GM21360 (cell line): ENCODE data around the gene MAMDC2.
A peak's percentile ranks its signal among the peaks of the same experiment; 100 is the strongest.
"Not testable (repeated sequence)": the region's sequence is repeated elsewhere in the genome, so short reads cannot be mapped to it uniquely, and the experiment has no call there.

Experiments
- ATAC-seq: cut with Tn5 transposase; IDR thresholded peaks from one replicate; pipeline ENCODE4 v1.9.1; 2021; ENCODE audit warnings: mild to moderate bottlenecking, moderate library complexity; ENCODE audit not compliant: unreplicated experiment

Gene MAMDC2

DNA sequence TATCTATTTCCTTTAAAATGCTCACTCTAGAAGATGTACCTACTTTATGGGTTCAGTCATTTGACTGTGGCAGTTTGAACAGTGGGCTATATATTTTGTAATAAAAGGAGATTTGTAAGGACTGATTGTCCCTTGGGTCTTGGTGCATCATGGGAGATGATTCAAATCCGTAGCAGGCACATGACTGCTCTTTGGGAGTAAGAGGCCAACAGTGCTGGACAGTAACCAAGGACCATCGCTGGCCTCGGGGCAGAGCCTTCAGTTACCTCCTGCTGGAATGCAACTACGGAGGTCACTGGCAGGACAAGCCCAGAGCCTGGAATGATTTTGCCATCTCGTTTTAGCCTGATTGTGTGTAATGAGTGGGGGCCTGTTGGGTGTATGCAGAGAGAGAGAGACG lies 7.0 kb upstream of the MAMDC2 start:
- ATAC-seq = no peak

DNA sequence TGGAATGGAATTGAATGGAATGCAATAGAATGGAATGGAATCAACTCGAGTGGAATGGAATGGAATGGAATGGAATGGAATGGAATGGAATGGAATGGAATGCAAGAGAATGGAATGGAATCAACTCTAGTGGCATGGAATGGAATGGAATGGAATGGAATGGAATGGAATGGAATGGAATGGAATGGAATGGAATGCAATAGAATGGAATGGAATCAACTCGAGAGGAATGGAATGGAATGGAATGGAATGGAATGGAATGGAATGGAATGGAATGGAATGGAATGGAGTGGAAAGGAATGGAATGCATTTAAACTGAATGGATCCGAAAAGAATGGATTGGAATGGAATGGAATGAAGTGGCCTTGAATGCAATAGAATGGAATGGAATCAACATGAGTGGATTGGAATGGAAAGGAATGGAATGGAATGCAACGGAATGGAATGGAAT lies 5.5 kb upstream of the MAMDC2 start:
- ATAC-seq = not testable (repeated sequence)

DNA sequence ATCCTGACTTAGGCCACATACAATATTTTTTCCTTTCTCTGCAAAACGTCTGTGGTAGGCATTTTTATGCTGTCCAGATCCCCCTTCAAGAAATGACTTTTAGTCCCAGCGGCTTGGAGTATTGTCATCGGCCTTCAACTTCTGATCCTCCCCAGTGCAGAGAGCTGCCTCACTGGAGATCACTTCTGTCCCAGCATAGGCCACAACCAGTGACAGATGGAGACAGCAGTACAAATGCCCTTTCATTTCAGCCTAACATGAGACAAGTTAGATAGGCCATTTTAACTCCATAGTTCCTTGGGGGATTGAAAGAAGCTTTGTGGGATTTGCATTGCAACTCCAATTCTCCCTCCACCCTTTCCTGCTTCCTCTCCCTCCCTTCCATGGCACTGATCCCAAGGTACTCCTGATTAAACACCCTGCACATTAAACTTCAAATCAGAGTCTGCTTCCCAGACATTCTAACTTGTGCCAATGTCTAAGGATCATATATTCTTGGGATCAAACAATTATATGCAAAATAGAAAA lies 3.2 kb upstream of the MAMDC2 start:
- no peak for ATAC-seq

DNA sequence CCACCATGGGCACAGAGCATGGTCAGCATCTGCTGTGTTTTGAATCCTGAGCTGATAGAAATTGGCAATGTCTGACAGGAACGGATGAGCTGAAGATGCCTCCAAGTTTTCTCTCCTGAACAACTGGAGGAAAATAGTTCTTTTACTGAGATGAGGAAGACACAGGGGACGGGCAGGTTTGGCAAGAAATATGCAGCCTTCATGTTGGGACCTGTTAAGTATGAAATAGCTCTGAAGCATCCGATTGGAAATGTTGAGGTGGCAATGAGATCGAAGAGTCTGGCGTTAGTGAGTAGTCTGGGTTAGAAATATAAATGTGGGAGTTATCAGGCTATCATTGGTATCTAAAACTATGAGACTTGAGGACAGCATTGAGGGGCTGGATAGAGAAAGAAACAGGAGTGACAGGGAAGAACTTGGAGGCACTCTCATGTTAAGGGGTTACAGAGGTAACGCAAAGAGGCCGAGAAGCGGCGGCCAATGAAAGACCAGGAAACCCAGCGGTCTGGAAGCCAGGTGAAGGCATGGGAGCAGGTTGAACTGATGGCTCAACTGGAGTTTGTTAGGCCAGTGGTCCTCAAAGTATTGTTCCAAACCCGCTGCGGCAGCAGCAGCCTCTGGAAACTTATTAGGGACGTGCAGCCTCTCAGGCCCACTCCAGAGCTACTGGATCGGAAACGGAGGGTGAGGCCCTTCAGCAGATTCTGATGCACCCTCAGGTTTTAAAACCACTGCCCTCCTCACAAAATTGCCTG lies 1.0 kb upstream of the MAMDC2 start:
- ATAC-seq = no peak

DNA sequence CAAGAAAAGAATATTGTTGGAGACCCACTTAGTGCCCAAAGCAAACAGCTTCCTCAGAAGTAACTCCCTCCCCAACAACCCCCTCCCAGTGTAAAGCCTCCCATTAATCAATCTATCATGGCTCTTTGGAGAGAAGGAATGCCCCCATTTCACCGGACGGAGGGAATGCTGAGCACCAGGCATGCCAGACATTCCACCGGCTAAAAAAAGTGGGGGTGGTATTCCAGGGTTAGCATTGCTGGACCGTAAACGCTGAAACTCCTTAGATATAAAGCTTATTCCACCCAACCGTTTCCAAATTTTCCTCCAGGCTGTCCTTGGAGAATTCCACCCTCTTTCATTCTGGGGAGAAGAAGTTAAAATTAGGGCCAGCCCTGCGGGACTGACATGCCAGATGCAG lies 363 bp upstream of the MAMDC2 start:
- ATAC-seq = no peak

DNA sequence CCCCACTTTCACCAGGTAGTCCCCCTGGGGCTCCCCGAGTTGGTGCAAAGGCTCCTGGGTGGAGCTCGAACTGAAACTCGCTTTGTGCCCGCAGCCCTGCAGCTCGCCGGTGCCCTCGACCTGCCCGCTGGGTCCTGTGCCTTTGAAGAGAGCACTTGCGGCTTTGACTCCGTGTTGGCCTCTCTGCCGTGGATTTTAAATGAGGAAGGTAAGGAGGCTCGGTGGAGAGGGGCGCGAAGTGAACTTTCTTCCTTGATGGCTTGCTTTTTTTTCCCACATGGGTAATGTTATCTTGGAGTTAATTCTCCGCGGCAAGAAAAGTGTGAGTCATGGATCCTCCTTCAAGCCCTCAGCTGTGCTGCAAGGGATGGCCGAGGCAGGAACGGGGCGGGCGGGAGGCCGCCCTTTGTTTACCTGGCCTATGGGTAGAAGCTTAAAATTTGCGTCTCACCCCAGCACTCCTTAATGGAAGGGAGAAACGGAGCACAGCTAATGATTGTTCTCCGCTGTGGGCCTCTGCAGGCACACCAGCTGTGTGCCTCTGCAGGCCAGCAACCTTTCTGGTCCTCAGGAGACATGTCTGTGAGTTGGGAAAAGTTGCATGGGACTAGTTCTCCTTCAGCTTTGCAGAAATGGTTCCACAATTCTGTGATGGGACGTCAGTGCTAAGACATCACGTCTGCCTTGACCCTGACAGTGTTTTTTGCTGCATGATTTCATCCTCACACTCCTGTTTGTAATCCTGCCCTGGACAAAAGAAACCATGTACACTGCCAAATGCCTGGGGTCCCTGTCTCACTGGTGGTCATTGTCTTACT lies 1.1 kb downstream of the MAMDC2 start:
- no peak for ATAC-seq

DNA sequence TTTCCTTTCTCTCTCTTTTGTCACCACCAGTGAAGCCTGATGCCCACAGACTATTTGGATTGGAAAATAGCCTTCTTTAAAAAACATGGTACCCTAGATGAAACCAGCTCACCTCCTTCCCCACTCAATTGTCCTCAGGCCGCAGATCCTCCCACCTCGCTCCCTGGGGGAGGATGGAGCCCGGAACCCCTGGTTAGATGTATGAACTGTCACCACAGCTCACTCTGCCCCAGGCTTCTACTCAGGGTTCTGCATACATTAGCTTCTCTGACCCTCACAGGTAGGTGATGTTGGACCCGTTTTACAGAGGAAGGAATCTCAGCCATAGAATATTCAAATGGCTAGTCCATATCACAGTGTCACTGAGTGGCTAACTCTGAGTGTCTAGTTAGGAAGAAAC lies 1.8 kb downstream of the MAMDC2 start:
- ATAC-seq = no peak

DNA sequence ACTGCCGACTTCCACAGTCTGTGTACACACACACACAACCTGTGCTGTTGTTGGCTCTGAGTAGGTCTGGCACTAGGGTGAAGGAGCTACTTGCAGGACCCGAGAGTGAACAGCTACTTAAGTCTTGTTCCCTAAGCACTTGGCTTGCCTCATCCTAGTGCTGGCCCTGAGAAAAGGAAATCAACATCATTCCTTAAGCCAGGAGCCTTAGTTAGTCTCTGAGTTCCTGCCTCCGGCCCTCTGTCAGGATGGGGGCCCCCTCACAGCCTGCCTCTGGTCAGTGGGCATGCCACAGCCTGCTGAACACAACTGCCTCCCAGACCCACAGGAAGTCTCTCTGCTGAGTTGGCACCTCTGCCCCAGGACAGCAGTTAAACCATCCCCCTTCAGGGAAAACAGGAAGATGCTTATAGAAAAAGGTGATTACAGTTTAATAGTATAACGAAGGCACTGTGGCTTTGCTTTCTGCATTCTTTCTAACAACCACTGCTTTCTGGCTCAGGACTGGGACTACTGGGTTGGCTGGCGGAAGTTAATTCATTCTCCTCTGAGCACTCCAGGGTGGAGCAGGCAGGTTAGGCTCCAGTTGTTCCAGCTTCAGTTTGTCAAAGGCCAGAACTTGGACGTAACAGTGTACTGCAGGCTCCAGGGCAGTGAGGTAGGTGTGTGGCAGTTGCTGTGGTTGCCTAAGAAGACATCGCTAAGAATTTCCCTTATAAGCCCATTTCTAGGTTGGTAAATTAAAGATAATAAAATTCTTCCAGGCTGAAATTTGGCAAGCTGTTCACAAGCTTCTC lies 2.8 kb downstream of the MAMDC2 start:
- ATAC-seq = no peak

DNA sequence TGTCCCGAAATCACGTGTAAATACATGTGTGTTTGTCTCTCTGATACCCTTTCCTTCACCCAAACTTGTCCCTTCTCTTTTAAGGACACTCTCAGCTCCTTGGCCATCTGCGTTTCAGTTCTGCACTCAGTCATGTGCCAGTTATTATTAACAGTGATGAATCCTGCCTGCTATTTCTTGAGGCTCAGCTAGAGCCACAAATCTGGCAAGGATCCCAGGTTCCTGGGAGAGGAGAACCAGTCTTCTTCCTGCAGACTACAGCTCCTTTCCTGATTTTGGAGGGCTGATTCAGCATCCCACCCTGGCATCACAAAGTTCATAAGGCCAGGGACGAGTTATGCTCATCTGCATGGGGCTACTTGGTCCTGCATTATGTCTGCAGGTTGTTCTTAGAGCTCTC lies 5.6 kb downstream of the MAMDC2 start:
- ATAC-seq = no peak

DNA sequence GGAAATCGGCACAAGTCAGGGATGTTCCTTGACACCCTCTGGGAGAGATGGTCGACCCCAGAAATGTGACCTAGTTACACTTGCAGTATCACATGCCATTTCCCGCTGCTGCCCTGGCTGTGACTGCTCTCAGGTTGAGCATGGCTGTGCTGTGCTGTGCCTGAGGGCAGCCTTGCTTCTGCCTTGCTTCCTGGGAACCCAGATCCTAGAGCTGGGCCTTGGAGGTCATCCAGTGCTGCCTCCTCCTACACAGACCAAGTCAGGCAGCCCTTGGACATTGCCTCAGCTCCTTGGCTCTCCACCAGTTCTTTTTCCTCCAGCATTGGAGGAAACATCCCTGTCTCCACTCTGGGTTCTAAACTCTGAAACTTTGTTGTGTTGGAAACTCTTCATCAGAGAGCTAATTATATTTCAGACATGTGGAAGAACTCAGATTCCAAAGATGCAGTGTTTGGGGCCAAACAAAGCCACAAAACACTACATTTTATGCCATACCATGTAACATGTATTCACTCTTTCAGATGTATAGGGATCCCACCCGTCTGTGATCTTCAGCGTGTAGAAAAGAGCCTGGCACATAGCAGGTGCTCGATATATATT lies 6.1 kb downstream of the MAMDC2 start:
- no peak for ATAC-seq

DNA sequence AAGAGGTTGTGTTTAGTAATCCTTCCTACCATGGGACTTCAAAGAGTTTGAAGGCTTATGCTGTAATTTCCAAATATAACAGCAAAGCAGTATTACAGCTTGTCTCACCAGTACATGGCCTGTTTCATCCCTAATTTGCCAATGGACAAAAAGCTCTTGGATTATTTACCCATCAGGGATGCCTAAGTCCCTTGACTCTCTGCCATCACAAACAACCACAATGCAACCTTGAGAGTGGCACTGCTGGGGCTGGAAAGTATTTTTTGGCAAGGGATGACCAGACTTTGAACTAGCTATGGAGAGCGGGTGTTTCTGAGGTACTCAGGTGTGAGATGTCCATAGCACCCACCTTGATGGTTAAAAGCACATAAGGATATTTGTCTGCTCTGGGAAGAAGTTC lies 9.1 kb downstream of the MAMDC2 start:
- ATAC-seq = no peak

DNA sequence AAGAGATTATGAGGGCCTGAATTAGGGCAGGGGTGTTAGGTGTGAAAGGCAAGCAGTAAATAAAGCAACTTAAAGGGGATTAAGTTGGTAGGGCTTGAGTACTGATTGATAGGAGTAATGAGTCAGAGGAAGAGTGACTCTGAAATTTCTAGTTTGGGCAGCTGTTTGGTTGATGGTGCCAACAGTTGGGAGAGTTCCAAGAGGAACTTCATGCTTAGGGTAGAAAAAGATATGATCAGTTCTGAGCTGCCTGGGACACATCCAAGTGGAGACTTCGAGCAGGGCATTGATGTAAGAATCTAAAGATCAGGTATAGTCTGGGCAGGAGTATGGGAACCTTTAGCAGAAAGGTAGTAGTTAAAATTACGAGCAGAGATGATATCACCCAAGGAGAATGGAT lies 10.2 kb downstream of the MAMDC2 start:
- no peak for ATAC-seq

DNA sequence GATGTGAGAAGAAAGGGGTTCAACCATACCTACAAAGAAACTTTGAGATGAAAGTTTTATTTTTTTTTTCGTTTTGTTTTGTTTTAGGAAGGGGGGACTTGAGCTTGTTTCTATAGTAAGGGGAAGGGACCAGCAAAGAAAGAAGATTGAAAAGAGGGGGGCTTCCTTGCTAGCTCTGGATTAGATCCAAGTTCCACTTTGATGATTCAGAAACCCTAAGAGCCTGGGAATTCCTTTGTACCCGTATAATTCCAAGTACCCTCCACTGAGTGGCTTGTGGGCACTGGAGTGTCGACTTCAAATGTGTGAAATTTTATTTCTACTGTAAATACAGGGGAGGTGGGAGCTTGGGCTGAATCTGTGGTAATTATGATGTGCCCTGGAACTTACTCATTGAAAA lies 10.9 kb downstream of the MAMDC2 start:
- no peak for ATAC-seq

DNA sequence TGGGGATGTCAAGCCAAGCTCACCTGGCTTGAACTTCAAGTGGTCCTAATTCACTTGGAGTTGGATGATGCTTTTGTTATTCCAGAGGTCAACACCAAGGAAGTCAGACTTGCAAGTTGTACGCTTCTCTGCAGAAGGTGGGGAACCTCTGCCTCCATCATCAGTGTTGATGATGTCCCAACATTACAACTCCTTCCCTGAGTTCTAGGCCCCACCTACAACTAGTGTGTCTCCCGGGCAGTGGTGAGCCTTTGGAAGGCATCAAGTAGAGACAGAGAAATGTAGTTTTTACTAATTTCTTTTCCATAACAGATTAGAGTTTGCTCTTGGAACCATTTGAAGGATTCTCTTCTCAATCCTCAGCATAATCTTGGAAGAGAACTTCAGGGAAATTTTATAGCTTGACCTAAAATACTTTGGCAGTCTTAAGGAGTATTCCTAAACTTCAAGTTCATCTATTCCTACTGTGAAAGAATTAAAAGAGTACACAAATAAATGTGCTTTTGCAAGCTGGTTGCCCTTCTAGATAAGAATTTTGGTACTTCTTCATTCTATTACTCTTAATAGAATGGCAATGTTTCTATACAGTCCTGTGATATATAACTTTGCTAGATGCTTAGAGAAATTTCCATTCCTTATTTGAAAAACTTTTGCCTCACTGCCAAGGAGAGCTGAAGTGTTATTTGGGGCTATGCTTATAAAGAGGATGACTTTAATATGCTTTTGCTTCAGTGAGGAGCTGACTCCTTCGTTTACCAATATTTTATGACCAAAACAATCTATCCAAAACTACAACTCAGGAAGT lies 12.0 kb downstream of the MAMDC2 start:
- no peak for ATAC-seq

DNA sequence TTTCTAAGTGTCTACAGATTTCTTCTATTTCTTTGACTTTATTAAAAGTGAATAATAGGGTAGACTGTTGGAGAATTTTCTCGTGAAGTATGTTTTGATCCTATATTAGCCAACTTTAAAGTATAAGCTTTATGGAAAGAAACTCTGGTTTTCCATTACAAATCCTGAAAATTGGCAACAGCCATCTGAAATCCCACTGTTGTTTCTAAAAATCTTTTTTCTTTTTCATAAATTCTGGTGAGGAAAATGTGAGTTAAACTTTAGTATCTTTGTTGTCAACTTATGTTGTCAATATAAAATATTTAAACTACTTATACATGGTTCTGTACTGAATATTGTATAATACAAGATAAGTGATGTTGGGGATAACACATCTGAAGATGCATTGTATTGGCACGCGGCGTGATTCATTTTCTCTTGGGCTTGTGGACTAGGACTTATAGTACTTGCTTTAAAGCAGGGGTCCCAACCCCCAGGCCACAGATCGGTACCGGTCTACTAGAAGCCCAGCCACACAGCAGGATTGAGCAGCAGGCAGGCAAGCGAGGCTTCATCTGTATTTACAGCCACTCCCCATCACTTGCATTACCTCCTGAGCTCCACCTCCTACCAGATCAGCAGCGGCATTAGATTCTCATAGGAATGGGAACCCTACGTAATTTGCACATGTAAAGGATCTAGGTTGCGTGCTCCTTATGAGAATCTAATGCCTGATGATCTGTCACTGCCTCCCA lies 12.7 kb downstream of the MAMDC2 start:
- ATAC-seq = no peak

DNA sequence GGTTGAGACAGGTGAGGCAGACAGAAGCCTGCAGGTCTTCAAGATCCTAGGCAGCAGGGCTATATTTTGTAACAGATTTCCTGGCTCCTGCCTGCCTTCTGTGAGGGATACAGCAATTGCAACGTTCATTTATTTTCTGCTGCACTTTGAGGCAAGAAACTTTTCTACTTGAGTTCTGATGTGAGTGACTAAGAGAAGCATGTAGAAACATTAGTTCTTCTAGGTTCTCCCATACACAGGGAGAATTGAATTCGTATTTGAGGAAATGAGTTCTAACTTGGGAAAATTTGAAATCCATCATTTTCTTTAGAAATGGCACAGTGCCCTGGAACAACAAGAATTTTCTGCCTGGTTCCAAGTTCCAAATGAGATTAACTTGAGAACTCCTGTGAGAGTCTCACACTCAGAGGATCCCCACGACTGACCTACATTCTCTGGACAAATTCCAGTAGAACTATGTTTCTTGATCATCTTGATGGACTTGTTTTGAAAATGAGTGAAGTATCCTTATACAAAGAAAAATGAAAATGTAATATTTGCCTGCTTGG lies 15.0 kb downstream of the MAMDC2 start:
- ATAC-seq = no peak

DNA sequence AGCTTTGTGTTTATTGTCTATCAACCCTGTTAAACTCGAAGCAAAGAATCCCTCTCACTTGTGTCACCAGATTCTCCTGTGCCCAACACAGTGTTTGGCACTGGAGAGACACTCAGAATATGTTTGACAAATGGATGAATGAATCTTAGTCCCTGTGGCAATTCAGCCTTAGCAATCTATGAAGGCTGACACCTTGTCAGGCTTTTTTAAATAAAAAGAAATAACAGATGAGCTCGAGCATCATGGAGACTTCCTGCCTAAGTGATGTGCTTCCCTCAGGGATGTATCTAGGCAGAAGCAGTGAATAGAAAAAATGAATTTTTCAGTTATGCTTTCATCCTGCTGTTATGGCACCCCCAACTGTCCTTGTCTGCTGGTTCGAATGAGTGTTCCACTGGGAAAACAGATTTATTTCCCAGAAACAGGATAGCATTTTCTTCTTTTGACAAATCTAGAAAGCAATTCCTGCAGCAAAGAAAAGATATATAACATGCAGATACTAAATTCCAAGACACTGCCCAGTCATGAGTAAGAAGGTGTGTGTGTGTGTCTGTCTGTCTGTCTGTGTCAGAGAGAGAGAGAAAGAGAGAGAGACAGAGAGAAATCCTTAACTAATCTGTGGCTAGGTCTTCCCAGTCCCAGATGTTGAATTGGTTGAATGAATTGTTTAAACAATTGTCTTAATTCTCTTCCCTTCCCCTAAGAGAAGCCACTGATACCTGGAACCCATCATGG lies 16.7 kb downstream of the MAMDC2 start:
- ATAC-seq = no peak

DNA sequence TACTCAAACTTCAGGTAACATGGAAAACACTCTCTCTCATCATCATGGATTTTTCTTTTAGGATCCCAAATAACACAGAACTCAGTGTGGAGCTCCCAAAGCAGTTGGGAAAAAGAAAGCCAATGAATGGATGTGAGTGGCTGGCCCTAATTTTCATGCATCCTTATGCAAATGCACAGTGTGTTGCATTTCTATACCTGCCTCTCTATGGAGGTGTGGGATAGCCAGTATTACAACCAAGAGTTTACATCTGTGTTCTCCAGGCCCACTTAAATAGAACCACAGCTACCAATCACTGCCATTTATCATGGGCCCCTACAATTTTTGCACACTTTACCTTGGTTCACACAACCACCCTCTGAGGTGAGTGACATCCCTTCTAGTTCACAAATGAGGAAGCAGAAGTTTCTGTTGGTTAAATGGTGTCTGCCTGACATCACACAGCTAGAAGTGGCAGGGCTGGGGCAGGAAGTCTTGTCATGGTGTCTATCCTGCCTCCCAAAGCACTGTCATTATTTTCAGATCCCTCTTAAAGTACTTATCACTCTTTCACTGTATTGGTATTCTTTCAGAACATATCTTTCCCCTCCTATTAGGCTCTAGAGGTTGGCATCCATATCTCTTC lies 17.3 kb downstream of the MAMDC2 start:
- ATAC-seq = peak; percentile 97
